NCI-H748 (cell line): ENCODE results near the gene DSP.

ENCODE experiments used
- DNase-seq: peaks from one replicate; lab custom pipeline; 2025; ENCODE audit not compliant: unreplicated experiment; lab: John Stamatoyannopoulos, UW

Gene DSP

DNA sequence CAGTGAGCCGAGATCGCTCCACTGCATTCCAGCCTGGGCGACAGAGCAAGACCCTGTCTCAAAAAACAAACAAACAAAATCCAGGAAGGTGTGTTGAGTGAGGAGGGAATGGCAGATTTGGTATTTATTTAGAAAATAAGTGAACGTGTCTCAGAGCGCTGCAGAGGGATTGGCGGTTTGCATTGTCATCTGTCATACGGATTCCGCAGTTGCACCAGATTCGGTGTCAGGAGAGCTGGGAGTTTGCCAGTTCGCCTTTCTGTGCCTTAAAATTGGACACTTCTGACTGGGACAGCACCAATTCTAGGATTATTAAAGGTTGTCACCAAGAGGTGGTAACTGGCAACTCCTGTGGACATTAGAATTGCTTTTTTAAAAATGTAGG is 49.4 kb downstream of the DSP start:
- peak; percentile 20 for DNase-seq

GRCh38 chr6:7591770-7592169 is 50.3 kb downstream of the DSP start:
- DNase-seq, result no peak

- no peak for DNase-seq
Observed at GRCh38 chr6:7593229-7593628, 51.8 kb downstream of the DSP start.

DNA sequence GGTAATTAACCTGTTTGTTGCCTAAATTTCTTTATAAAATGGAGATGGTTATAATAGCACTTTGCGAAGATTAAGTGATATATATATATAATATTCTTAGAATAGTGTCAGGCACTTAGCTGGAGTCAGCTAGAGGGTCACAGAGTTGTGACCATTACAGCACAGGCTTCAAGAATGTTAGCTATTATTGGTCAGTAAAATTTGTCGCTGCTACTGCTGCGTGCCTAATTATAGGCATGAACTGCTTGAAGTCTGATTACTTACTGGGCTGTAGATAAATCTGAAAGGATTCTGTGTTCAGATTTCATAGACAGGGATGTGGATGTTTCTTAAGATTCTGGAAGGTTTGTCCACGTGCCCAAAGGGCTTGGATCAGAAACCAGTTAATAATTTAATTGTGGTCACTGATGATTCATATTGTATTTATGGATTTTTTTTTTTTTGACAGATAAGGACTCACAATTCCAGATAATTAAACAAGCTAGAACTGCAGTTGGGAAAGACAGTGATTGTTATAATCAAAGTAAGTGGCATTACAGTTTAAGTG is 53.2 kb downstream of the DSP start:
- no peak for DNase-seq

DNA sequence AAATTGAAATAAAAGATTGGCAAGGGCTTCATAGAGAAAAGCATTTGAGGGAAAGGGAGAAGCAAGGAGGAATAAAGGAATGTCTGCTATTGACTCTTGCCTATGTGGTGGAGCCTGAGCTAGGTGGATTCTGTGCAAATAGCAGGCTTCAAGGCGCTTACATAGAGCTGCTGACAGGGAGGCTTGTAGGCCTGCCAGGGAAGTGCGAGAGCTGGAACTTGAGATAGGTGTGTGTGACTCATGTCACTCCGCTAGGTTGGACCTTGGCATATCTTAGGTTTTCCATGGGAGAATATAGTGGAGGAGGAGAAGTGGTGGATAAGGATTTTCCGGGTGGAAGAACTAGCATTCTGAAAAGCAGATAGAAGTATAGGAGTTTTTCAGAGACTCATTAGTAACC is 62.5 kb downstream of the DSP start:
- no peak for DNase-seq

- DNase-seq, result no peak
Observed at GRCh38 chr6:7604506-7604905, 63.0 kb downstream of the DSP start.

DNA sequence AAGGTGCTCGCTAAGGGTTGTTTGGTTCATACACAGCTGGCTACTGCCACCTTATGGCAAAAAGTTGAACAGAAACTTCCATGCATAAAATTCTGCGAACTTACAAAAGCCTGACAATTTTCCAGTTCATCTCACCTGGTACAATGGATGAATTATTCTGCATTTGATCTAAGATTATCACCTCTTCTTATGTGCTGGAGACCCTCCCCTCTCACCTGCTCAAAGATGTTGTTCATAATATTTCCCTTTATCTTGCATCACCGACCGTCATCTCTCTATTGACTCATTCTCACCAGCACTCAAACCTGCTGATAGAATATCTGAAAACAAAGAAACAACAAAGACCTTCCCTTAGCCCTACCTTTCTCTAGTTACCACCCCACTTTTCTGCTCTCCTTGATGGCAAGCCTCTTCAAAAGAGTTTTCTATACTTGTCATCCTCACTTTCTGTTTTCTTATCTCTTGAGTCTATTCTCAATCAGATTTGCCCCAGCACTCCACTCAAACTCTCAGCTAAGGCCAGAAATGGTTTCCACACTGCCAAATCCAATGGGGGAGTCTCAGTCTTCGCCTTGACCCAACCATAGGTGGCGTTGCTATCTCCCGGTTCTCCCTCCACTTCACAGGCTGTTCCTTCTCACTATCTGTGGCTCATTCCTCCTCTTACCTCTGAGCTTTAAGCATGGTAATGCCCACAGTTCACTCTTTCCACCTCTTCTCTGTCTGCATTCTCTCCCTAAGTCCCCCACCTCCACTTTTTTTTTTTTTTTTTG is 74.3 kb downstream of the DSP start:
- peak; percentile 80 for DNase-seq

GRCh38 chr6:7617801-7618764 is 76.6 kb downstream of the DSP start:
- peak; percentile 57 for DNase-seq

DNA sequence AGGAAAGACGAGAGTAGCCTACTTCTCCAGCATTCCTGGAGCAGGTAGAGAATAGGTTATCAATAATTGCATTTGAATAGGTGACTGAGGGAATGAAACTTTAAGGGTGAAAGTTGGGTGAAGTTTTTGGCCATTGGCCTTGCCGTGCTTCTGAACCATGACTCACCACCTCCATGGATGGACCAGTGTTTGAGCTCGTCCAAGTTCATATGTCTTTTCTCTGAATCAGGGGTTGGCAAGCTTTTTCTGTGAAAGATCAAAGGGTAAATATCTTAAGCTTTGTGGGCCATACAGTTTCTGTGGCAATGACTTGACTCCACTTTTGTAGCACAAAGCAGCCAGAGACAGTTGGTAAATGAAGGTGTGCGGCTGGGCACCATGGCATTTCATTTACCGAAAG is 80.3 kb downstream of the DSP start:
- DNase-seq, result no peak

DNA sequence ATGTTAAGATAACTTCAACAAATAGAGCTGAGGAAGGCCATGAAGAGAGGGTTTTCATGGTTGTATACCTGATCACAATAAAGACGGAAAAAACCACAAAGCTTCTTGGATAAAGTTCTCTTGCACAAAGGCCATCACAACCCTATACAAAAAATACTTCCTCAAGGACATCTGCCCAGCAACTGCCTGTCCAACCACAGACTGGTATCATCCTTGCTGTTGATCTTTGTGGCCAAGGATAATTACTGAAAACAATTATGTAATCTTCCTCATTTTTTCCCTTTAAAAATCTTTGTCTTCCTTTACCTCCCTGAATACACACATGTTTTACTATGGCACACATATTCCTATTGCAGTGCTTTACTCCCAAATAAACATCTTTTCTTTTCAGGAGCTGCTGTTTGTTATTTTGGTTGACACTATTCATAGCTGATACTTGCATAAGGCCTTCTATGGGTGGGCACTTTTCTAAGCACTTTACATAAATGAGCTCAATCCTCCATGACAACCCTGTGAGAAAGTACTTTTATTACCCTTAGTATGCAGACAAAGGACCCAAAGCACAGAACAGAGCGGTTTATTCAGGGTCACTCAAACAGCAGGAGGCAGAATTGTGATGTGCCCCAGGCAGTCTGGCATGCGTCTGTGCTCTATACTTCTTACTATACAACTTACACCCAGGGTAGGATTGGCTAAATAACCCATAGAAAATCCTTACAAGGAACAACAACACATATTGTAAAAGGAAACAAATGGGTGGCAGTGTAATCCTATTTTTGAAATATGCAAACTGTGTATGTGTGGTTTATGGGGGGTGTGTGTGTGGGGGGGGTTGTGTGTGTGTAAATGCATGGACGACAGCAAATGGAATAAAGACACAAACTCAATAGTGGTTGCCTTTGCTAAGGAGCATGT is 83.6 kb downstream of the DSP start:
- DNase-seq, result peak; percentile 91

DNA sequence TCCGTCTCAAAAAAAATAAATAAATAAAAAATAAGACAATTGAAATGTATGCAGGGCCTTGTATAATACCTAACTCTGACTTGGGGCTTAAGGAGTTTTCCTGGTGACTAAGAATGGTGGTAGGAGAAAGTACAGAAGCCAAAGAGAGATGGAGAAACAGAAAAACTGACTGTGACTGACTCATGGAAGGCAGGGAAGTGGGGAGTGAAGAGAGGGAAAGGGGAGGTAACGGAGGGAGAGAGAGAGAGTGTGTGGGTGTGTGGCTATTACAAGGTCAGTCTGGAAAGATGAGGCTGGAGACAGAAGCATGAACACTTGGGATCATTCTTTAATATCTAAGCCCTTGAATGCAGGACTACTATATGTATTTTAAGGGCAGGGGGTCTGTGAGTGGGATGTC is 87.0 kb downstream of the DSP start:
- DNase-seq, result no peak

GRCh38 chr6:7628909-7629308 is 87.4 kb downstream of the DSP start:
- no peak for DNase-seq

DNA sequence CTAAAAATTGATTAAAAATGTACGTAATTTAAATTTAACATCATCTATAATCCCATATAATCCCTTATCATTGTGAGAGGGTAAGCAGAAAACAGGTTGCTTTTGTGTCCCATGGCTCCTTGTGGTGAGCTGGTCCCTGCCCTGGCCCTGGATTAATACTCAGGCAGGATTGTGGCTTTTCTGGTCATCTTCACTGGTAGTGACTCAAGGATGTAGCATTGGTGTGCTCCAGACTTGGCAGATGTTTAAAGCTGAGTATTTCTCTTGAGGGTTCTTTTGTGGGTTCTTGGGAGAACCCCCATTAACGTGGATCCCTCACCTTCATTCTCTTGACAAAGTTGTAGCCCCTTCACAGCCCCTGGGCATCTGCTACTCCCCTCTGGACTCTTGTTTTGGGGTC is 87.8 kb downstream of the DSP start:
- no peak for DNase-seq

DNA sequence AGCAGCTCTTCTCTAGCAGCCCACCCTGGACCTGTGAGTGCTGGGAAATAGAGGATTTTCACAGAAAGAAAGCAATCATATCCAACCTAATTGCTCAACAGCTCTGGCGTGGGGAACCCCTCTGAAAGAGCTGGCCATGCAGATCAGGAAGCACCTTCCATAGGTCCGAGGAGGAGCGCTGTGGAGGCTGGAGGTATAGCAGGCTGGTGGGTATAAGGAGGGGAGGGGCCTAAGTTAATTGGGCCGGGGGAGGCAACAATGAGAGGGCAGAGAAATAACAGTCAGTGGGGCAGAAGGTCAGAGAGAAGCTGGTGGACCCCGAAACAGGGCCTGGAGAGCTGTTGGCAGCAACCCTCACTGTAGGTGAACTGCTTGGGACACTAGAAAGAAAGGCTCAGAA is 89.3 kb downstream of the DSP start:
- no peak for DNase-seq

GRCh38 chr6:7631466-7631865 is 90.0 kb downstream of the DSP start:
- DNase-seq, result peak; percentile 50

DNA sequence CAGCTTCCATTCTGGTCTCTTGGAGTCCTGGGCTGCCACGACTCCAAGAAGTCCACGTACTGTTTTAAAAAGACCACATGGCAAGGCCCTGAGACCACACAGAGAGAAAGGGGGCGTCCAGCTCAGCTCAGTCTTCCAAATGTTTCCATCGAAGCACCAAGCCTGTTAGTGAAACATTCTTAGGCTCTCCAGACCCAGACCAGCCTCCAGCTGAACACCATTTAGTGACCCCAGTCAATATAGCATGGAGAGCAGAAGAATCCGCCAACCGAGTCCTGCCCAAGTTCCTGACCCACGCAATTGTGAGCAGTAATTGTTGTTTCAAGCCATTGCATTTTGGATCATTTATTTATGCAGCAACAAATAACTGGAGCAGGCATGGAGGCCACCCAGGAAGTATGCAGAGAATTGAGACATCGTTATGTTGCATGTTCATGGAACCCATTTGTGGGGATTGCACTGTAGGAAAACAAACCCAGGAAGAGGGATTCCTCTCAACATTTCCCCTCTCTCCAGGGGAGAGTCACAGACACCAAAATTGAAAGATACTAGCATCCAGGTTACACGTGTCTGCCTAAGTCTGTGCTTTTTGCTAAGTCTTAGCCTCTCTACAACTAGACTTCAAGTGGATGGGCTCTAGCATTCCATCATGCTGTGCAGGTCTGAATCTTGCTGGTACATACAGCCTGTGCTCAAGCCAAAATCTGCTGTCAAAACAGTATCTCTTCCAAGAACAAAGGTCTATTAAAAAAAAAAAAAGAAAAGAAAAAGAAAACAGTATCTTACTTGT is 91.2 kb downstream of the DSP start:
- DNase-seq, result no peak

- DNase-seq, result peak; percentile 70
Observed at GRCh38 chr6:7633361-7633760, 91.9 kb downstream of the DSP start.

DNA sequence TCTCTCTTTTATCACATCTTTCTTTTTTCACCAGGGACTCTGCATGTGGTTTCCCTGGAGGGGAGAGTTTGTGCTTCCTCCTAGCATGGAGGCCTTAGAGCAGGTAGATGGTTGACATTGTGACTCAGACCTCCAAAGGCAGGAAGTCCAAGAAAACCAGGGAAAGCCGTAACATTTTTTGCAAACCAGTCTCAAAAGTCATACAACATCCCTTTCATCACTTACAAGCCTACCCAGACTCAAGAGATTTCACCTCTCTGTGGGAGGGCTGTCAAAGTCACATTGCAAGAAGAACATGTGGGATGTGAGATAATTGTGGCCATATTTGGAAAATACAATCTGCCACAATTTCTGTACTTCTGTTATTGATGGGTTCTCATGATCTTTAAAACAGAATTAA is 94.7 kb downstream of the DSP start:
- DNase-seq, result no peak
